HG02970 (cell line): ENCODE data around the gene MTUS2.

Experiments used
- ATAC-seq: cut with Tn5 transposase; IDR thresholded peaks from one replicate; pipeline ENCODE4 v1.9.1; 2021; ENCODE audit warnings: mild to moderate bottlenecking, moderate library complexity, moderate number of reproducible peaks; ENCODE audit not compliant: unreplicated experiment, low FRiP score

Gene MTUS2

DNA sequence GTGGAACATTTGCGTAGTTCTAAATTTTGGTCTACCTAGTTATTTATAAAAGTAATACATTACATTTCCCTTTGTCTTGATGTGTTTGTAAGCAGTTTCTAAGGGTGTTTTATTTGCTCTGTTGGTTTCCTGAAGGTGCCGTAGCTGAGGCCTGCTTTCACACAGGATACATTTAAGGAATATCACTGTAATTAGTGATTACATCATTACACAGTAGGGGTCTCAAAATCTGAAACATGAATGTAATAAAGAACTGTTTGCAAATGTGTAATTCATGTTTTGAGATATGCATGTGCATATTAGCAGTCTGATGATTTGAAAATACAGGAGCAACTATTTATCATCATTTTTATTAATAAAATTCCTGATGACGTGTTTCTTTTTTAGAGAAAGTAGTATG, 281.8 kb downstream of the MTUS2 start:
- ATAC-seq, result no peak

DNA sequence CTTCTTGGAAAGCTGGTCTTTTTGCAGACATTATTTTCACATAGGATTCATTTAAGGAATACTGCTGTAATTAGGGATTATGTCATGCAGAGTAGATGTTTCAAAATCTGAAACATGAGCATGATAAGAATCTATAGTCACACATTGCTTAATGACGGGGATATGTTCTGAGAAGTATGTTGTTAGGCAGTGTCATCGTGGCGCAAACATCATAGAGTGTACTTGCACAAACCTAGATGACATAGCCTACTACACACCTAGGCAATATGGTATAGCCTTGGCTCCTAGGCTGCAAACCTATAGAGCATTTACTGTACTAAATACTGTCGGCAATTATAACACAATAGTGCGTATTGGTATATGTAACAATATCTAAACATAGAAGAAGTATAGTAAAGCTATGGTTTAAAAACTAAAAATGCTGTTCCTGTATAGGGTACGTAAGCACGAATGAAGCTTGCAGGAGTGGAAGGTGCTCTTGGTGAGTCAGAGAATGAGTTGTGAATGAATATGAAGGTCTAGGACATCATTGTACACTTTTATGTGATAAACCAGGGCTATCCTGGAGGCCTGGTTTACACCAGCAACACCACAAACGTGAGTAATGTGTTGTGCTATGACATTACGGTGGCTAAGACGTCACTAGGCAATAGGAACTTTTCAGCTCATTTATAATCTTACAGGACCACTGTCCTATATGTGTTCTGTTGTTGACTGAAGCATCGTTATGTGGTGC, 283.1 kb downstream of the MTUS2 start:
- no peak for ATAC-seq

DNA sequence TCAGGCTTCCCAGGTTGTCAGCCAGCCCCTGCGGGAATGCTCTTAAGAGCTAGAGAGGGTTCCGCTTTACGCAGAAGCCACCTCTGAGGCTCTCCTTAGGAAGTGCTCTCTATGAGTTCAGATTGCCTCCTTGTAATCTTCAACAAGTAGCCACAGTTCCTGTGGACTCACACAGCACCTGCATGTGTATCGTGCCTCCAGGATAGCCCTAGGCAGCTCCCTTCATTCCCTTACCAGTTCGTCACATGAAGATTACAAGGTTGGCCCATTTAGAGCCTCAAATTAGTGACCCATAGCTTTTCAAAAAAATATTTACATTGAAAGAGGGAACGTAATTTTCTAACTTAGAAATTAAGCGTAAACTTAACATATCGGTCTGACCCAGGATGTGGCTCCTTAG, 284.3 kb downstream of the MTUS2 start:
- ATAC-seq, result no peak

- ATAC-seq, result no peak
Observed at GRCh38 chr13:29105779-29106178, 285.6 kb downstream of the MTUS2 start.

GRCh38 chr13:29106651-29107050, 286.5 kb downstream of the MTUS2 start:
- no peak for ATAC-seq

- no peak for ATAC-seq
Observed at GRCh38 chr13:29108068-29108786, 288.1 kb downstream of the MTUS2 start.

DNA sequence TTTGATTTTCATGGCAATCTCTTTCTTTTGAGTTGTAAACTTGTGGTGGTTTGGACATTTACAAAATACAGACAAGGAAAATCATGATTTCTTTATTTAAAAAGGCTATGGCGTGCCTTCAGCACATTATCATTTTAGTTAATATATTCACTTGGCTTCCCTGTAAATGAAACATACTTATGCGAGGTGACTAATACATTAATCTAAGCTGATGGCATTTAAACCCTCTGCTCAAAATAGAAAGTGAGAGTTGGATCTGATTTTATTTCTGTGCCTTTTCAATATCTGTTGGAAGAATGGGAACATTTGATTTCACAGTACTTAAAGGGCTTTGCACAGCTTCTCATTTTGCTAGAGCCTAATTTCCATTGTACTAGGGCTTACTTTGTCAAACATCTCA, 289.8 kb downstream of the MTUS2 start:
- ATAC-seq, result no peak

DNA sequence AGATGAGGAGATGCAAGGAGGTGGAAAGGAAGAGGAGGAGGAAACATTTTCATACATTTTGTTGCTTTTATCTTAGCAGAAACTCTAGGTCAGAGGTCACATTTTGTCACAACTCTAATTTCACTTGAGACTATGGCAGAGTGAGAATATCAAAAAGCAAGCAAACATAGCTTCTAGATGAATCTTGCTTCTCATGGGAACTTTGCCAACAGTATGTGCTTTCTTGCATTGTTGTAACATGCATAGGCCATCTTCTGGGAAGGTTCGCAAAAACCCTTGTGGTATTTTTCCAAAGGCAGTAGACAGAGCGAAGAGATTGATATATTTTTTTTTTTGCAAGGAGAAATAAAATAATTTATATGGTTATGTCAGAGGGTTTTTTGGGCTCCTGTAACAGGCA, 291.3 kb downstream of the MTUS2 start:
- ATAC-seq, result no peak

DNA sequence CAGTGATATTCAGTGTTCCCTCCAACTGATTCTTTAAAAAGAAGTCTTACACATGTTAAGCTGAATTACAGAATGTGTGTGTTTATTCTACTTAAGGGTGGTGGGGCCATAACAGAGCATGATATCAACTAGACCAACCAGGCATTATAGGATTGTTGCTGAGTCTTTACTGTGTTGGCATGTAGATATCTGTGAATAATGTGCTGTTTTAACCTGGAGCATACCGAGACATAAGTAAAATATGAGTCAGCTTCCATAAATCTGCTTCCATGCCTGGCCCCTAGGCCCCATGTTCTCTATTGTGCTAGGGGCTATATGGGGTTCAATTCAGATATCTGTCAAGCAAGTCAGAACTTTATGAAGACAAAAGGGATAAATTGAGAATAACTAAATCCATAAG, 295.7 kb downstream of the MTUS2 start:
- no peak for ATAC-seq

- no peak for ATAC-seq
Observed at GRCh38 chr13:29117663-29118062, 297.5 kb downstream of the MTUS2 start.

DNA sequence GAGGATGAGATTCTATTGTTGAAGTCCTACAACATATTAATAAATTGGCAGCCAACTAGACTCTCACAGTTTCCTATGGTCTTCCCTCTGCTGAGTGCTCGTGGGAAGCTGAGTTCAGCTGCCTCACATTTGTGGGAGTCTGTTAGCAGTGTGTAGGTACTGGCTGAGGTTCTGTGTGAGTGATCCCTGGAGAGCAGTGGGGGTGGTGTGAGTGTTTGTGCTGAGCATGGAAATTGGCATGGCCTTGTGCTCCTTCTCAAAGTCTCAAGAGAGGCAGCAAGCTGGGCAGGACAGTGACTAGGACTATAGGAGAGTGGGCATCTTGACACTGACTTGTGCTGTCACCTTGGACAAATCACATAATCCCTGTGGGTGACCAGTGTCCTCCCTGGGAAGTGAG, 298.3 kb downstream of the MTUS2 start:
- ATAC-seq, result no peak

DNA sequence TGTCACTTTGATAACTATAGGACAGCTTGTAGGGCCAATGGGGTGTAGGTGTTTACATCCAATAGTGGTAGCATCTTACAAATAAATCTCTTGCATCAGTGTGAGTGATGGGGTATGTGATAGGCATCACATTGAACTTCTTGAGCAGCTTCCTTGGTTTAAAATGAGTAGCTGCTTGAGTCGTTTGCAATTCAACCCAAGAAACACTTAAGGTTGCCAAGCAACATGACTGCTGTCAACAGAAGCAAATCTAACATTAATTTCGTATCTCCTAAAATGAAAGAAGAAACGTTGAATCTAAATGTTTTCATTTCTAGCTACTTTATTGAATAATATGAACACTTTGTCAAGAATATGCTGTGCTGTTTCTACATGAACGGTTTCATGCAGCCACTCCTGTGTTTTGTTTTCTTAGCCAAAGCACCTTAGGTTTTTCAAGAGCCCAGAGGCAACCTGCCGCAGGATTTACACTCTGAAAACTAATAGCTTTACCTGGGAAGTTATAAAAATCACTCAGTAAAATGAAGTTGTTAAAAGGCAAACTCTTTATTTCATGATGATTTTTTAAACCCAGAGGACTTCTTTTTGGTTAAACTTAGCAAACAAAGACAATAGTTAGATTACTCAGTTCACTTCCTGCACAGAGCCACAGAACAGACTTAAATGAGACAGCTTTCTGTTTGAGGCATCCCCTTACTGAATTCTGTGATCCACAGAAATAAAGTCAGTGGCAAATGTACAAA, 305.2 kb downstream of the MTUS2 start:
- ATAC-seq, result peak; percentile 57

DNA sequence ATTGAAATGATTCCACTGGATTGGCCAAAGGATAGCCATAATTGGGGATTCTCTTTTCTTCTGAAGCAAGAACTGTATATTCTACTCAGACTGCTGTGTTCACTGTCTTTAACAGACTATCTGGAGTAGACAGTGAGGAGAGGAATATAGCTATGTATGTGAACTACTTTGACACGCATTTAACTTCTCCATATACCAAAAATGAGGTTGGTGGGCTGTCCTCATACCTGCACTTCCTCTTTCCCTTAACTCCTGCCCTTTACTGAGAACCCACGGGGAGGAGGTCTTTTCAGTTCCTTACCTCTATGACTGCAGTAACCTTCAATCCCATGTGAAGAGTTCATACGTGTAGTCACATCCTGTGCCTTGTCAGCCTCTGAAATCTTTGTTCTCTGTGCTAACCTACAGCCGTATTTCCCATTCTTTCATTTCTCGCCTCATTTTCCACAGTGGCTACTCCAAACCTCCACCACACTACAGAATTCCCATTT, 305.8 kb downstream of the MTUS2 start:
- no peak for ATAC-seq

DNA sequence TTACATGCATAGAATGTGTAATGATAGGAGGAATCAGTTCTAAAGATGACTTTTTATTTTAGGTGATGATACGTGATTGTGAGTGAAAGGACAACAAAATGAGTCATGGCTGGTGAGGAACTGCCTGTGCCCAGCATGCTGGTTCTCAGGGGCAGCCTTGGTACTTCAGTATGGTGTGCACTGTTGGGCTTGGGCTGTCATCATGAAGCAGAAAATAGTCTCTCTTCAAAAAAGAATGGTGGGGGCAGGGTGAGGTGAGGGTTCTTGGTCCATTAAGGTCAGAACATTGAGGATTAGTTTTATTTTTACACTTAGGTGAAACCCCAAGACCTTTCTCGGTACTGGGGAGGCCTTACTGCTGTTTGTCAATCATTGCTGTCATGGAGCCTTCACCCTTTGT, 309.5 kb downstream of the MTUS2 start:
- ATAC-seq, result no peak

GRCh38 chr13:29131159-29131558, 311.0 kb downstream of the MTUS2 start:
- no peak for ATAC-seq

GRCh38 chr13:29131881-29132668, 311.9 kb downstream of the MTUS2 start:
- ATAC-seq, result no peak

DNA sequence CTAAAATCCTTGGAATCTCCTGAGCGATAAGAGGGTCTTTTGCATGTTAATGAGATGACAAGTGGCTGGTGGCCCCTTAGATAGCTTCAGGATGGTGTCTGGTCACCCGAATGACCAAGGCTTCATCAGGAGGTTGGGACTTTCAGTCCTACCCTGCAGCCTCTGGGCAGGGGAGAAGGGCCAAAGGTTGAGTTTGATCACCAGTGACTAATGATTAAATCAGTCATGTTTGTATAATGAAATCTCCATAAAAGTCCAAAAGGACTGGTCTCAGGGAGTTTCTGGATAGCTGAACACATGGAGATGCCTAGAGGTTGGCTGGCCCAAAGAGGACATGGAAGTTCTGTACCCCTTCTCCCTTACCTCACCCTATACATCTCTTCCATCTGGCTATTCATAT, 316.2 kb downstream of the MTUS2 start:
- ATAC-seq, result no peak

DNA sequence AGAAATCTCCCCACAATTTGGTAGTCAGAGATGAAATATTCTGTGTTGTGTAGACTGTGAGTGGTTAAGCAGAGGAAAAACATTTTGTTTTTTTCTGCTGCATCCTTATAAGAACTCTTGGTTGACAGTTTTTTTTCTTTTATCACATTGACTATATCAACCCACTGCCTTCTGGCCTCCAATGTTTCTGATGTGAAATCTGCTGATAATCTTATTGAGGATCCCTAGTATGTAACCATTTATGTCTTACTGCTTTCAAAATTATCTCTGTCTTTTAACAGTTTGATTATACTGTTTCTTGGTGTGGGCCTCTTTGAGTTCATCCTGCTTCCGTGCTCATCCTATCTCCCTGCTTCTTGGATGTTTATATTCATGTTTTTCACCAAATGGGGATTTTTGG, 316.9 kb downstream of the MTUS2 start:
- ATAC-seq, result no peak

GRCh38 chr13:29137995-29138394, 317.9 kb downstream of the MTUS2 start:
- no peak for ATAC-seq

GRCh38 chr13:29140277-29140676, 320.1 kb downstream of the MTUS2 start:
- ATAC-seq, result no peak

GRCh38 chr13:29143847-29144246, 323.7 kb downstream of the MTUS2 start:
- no peak for ATAC-seq
